Epidermal melanocyte (primary cell): ENCODE results near the gene TYROBP.
"Not testable (repeated sequence)": the region's sequence is repeated elsewhere in the genome, so short reads cannot be mapped to it uniquely, and the experiment has no call there.

Experiments used
- DNase-seq: peaks from one replicate; pipeline ENCODE4 v3.0.0; 2011; ENCODE audit warnings: low spot score; ENCODE audit not compliant: insufficient read length

The TYROBP gene

DNA sequence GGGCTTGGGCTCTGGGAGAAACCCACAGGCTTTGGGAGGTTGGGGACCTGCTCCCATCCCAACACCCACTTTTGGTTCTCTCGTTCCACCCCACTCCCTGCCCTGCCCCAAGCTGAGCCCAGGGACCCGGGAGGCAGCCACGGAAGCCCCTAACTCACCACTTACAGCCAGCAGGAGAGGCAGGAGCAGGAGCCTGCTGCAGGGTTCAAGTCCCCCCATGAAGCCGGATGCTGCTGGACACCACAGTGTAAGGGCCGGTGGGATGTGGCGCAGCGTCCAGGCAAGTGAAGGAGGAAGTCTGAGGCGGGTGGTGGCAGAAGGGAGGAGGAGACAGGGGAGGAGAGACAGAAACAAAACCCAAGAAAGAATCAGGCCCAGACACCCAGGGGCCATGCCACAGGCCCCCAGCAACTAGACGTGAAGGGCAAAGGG is at the start of gene TYROBP:
TYROBP (minus strand) TSS at position 286 of the 432 bp plus-strand sequence; CDS start at position 219, 67 bp downstream.
- DNase-seq: no peak

DNA sequence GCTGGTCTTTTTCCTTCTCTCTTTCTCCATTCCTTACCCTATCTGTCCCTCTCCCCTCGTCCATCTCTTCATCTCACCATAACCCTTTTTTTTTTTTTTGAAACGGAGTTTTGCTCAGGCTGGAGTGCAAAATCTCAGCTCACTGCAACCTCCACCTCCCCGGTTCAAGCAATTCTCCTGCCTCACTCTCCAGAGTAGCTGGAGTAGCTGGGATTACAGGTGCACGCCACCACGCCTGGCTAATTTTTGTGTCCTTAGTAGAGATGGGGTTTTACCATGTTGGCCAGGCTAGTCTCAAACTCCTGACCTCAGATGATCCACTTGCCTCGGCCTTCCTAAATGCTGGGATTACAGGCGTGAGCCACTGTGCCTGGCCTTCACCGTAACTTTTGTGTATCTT is 49.3 kb upstream of the TYROBP start:
- not testable (repeated sequence) for DNase-seq

- DNase-seq: no peak
Observed at GRCh38 chr19:35955881-35956634, 48.0 kb upstream of the TYROBP start.

DNA sequence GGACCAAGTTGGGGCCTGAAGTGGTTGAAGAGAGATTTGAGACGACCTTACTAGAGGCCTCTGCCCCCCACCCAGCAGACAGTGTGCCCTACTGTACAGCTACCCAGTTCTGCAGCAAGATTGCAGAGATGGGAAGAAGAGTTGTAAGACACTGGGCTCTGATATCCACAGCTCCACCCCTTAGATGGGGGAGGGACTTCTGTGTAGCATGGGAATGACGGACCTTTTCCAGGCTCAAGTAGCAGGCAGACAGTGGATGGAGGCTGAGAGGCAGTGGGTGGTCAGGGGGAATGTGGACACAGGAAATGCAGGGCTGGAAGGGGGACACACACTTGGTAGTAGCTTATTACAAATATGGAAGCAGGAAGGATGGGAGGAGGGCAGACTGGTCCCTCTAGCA is 41.0 kb upstream of the TYROBP start:
- DNase-seq: peak; percentile 30

DNA sequence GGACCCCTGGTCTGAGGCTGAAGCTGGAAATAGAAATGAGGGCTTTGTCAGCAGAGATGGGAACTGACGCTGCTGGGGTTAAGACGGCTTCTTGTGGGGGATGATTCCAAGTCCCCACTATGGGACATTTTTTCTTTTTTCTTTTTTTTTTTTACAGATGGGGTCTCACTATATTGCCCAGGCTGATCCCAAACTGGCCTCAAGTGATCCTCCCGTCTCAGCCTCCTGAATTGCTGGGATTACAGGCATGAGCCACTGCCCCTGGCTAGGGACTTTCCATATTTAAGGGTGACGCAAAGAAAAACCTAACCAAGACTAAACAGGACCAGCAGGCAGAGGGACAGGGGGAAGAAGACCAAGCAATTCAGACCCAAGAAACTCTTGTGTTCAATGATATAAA is 38.1 kb upstream of the TYROBP start:
- DNase-seq: no peak

GRCh38 chr19:35945121-35945790 is 37.2 kb upstream of the TYROBP start:
- no peak for DNase-seq

DNA sequence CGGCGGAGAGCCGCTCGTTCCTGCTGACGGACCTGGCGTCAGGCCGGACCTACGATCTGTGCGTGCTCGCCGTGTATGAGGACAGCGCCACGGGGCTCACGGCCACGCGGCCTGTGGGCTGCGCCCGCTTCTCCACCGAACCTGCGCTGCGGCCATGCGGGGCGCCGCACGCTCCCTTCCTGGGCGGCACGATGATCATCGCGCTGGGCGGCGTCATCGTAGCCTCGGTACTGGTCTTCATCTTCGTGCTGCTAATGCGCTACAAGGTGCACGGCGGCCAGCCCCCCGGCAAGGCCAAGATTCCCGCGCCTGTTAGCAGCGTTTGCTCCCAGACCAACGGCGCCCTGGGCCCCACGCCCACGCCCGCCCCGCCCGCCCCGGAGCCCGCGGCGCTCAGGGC is 36.5 kb upstream of the TYROBP start:
- no peak for DNase-seq

- DNase-seq: no peak
Observed at GRCh38 chr19:35943321-35944301, 35.5 kb upstream of the TYROBP start.

DNA sequence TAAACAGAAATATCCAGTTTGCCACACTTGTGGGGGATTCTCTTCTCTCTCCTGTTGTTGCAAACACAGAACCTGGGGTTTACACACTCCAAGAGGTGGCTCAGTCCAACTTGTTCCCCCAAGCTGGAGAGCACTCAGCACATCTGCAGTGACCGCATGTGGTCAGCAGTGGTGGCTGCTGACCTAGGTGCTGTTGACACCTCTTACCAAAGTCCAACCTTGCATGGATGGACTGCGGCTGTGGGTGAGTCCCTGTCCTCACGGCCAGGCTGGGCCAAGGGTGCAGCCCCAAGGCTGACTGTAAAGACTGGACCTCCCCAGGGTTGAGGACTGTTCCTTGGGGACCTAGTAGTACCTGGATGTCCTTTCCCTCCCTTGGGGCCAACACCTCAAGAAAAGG is 34.1 kb upstream of the TYROBP start:
- no peak for DNase-seq

- DNase-seq: no peak
Observed at GRCh38 chr19:35940839-35941238, 32.7 kb upstream of the TYROBP start.

DNA sequence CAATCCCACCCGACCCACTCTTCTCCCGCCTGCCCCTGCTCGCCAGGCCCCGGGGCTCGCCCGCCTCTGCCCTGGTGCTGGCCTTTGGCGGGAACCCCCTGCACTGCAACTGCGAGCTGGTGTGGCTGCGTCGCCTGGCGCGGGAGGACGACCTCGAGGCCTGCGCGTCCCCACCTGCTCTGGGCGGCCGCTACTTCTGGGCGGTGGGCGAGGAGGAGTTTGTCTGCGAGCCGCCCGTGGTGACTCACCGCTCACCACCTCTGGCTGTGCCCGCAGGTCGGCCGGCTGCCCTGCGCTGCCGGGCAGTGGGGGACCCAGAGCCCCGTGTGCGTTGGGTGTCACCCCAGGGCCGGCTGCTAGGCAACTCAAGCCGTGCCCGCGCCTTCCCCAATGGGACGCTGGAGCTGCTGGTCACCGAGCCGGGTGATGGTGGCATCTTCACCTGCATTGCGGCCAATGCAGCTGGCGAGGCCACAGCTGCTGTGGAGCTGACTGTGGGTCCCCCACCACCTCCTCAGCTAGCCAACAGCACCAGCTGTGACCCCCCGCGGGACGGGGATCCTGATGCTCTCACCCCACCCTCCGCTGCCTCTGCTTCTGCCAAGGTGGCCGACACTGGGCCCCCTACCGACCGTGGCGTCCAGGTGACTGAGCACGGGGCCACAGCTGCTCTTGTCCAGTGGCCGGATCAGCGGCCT is 32.1 kb upstream of the TYROBP start:
- DNase-seq: no peak

DNA sequence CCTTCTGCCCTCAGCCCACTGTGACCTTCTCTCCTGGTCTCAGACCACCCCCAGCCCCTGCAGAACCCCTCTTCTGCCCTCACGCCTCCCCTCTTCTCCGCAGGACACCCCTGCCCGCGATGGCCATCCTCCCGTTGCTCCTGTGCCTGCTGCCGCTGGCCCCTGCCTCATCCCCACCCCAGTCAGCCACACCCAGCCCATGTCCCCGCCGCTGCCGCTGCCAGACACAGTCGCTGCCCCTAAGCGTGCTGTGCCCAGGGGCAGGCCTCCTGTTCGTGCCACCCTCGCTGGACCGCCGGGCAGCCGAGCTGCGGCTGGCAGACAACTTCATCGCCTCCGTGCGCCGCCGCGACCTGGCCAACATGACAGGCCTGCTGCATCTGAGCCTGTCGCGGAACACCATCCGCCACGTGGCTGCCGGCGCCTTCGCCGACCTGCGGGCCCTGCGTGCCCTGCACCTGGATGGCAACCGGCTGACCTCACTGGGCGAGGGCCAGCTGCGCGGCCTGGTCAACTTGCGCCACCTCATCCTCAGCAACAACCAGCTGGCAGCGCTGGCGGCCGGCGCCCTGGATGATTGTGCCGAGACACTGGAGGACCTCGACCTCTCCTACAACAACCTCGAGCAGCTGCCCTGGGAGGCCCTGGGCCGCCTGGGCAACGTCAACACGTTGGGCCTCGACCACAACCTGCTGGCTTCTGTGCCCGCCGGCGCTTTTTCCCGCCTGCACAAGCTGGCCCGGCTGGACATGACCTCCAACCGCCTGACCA is 31.4 kb upstream of the TYROBP start:
- DNase-seq: no peak

DNA sequence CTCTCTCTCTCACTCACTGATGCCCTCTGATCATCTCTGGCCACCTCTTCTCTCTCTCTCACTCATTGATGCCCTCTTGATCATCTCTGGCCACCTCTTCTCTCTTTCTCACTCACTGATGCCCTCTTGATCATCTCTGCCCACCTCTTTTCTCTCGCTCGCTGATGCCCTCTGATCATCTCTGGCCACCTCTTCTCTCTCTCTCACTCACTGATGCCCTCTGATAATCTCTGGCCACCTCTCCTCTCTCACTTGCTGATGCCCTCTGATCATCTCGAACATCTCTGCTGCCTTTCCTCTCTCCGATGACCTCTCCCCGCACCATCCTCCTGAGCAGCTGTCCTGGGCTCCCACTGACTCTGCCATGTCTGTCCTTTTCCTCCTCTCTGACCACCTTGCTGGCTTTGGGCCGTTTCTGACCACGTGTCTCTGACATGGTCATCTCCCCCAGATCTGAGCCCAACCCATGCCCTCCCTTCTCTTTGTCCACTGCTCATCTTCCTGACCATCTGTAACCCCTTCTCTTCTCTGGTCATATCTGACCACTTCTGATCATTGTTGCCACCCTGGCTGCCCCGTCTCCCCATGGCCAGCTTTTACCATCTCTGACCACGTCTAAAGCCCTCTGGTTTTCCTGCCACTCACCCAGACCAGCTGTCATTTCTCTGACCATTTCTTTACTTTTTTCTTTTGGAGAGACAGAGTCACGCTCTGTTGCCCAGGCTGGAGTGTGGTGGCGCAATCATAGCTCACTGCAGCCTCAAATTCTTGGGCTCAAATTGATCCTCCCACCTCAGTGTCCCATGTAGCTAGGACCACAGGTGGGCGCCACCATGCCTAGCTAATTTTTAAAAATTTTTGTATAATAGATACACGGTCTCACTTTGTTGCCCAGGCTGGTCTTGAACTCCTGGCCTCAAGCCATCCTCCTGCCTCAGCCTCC is 30.5 kb upstream of the TYROBP start:
- DNase-seq: no peak

- no peak for DNase-seq
Observed at GRCh38 chr19:35937345-35938281, 29.5 kb upstream of the TYROBP start.

GRCh38 chr19:35936738-35937268 is 28.7 kb upstream of the TYROBP start:
- no peak for DNase-seq

DNA sequence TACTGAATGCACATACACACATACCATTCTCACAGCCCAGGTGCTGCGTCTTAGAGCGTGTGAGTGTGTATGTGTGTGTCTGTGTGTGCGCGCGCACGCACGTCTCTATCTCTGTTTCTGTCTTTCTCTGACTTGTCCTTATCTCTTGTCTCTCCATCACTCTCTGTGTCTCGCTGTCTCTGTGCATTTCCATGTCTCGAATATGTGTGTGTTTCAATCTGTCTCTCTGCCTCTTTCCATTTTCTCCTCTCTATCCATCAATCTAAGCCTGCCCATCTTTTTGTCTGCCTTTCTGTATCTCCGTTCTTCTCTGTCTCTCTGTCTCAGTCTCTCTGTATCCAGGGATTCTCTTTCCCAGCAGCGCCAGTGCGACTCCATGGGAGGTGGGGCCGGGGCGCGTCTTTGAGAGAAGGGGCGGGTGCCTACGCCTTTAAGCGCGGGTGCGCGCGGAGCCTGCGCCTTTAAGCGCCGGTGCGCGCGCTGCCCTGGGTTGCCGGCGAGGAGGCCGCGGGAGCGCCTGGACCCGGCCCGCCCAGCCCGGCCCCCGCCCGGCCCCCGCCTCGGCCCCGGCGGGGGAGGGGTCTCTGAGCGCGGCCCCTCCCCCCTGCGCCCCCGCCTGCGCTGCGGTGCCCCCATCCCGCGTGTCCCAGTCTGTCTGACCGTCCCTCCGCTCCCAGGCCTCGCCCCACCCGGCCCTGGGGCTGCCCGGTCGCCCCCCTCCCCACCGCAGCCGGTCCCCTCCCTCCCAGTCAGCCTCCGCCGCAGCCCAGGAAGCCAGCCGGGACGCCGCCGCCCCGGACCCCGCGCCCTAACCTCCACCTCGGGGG is 28.0 kb upstream of the TYROBP start, which contains the start of gene LRFN3:
LRFN3 (plus strand) TSS at position 464 of the 827 bp plus-strand sequence. CDS start 3,052 bp downstream, outside the sequence.
- peak; percentile 92 for DNase-seq
